ENCODE measurements around the gene PPP6R2.
"Not testable (repeated sequence)": the region's sequence is repeated elsewhere in the genome, so short reads cannot be mapped to it uniquely, and the experiment has no call there.

DNA sequence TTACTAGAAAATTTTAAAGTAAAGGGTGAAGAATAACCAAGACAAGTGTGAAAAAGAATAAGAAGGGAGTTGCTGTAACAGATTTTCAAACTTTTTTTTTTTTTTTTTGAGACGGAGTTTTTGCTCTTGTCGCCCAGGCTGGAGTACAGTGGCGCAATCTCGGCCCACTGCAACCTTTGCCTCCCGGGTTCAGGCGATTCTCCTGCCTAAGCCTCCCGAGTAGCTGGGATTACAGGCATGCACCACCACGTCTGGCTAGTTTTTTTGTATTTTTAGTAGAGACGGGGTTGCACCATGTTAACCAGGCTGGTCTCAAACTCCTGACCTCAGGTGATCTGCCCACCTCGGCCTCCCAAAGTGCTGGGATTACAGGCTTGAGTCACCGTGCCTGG is 20.7 kb downstream of the PPP6R2 start:
- TF ChIP-seq, protein P1, sequence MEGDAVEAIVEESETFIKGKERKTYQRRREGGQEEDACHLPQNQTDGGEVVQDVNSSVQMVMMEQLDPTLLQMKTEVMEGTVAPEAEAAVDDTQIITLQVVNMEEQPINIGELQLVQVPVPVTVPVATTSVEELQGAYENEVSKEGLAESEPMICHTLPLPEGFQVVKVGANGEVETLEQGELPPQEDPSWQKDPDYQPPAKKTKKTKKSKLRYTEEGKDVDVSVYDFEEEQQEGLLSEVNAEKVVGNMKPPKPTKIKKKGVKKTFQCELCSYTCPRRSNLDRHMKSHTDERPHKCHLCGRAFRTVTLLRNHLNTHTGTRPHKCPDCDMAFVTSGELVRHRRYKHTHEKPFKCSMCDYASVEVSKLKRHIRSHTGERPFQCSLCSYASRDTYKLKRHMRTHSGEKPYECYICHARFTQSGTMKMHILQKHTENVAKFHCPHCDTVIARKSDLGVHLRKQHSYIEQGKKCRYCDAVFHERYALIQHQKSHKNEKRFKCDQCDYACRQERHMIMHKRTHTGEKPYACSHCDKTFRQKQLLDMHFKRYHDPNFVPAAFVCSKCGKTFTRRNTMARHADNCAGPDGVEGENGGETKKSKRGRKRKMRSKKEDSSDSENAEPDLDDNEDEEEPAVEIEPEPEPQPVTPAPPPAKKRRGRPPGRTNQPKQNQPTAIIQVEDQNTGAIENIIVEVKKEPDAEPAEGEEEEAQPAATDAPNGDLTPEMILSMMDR (conservative IDR thresholded peaks at IDR 0.05 in 1 of 2, IDR thresholded peaks at IDR 0.05 in 1 of 2; ENCODE audit: low read depth in 1 of 2, low read length in 2 of 2): not testable (repeated sequence)
- not testable (repeated sequence) for TF ChIP-seq EZH2 (IDR thresholded peaks at IDR 0.05; ENCODE audit: low read length, missing control alignments)
